ENCODE measurements around the gene APCDD1. TPM values are rescaled to one million over a fixed set of nuclear protein-coding genes. Genes with fewer than 3 reads are reported as not detected.

The APCDD1 gene
- total and polyA plus RNA-seq, 2 of the 8 experiments (the other 6 are each of a cell fraction or from before 2014, with no cell fraction given): 2.6 to 3.6 TPM

- ChIA-PET CTCF (ENCODE audit: partially characterized antibody) (no interaction called here), POLR2A (ENCODE audit: partially characterized antibody) (no interaction called here)
- no peak for TF ChIP-seq NANOG (IDR thresholded peaks at IDR 0.05; ENCODE audit: insufficient read depth, low read depth, low read length, poor library complexity, severe bottlenecking)
- TF ChIP-seq CEBPB (IDR thresholded peaks at IDR 0.05; ENCODE audit: low read depth, low read length): peak; percentile 16; the same call in 1 of the 2 replicates
- H3K9ac ChIP-seq (replicated peaks in 1 of 4; ENCODE audit: extremely low read depth in 1 of 4, low read depth in 3 of 4, low read length in 3 of 4): no peak overlapping the region
- no peak overlapping the region for H2BK12ac ChIP-seq (ENCODE audit: low read depth, low read length)
- H2BK15ac ChIP-seq (ENCODE audit: low read length): no peak overlapping the region
- H3K56ac ChIP-seq (replicated peaks; ENCODE audit: insufficient read length, low read depth, low read length): no peak overlapping the region
- no peak overlapping the region for H2AFZ ChIP-seq (ENCODE audit: low read length)
- no peaks in the 10 kb centered on the region for H3K9me3 ChIP-seq (ENCODE audit: insufficient read depth in 2 of 2, low read depth in 1 of 2, low read length in 1 of 2)
- H3K79me1 ChIP-seq (ENCODE audit: low read depth, low read length): no peaks in the 10 kb centered on the region
- DNase-seq (ENCODE audit: low read depth in 1 of 2, low spot score in 2 of 2): no peak
- no peaks in the 10 kb centered on the region for H3K36me3 ChIP-seq (ENCODE audit: control insufficient read depth in 2 of 4, insufficient read depth in 4 of 4, low read length in 3 of 4)
- no peak overlapping the region for H2BK20ac ChIP-seq (ENCODE audit: low read length)
- H3K79me2 ChIP-seq (ENCODE audit: control insufficient read depth in 1 of 2, insufficient read depth in 2 of 2, low read length in 2 of 2): no peaks in the 10 kb centered on the region
- no peak overlapping the region for H3K4me2 ChIP-seq (ENCODE audit: insufficient read depth in 1 of 2, low read depth in 2 of 2, low read length in 2 of 2)
- no peak overlapping the region for H2BK120ac ChIP-seq (replicated peaks; ENCODE audit: low read depth, low read length)
- peaks cover 5 to 15% (median 12%) of the 10 kb centered on the region in 4 experiments; a peak in 6 of 7 replicates for H3K27me3 ChIP-seq (replicated peaks in 1 of 4; ENCODE audit: control insufficient read depth in 3 of 4, extremely low read depth in 1 of 4, insufficient read depth in 3 of 4, low read length in 3 of 4)
- no peak for FAIRE-seq
- H3K4me3 ChIP-seq (ENCODE audit: extremely low read depth in 1 of 4, insufficient read depth in 2 of 4, low read depth in 3 of 4, low read length in 4 of 4): no peak overlapping the region
- H4K5ac ChIP-seq (ENCODE audit: insufficient read length, low read depth, low read length): no peak overlapping the region
- H2BK5ac ChIP-seq (ENCODE audit: low read depth, low read length): no peak overlapping the region
- H3K18ac ChIP-seq (ENCODE audit: extremely low read depth, low read length): no peak overlapping the region
- H2AK5ac ChIP-seq (ENCODE audit: low read depth, low read length): no peak overlapping the region
- no peak overlapping the region for H4K8ac ChIP-seq (ENCODE audit: extremely low read depth, insufficient read depth, low read length)
- 91% methylated on average over 4 of the region's 8 CpGs; no CpG with 5 or more reads in 1 of the 2 experiments for WGBS, 2 experiments (ENCODE audit: extremely low coverage in 1 of 2, insufficient coverage in 1 of 2, insufficient read length in 1 of 2, insufficient replicate concordance in 2 of 2, low coverage in 1 of 2, low lambda C conversion rate in 2 of 2, missing lambda C conversion rate in 1 of 2)
- no peak overlapping the region for H3K23ac ChIP-seq (ENCODE audit: insufficient read length)
- H3K14ac ChIP-seq (ENCODE audit: insufficient read length): no peak overlapping the region
- H4K91ac ChIP-seq (replicated peaks; ENCODE audit: insufficient read length, low read length): no peak overlapping the region
- no peak overlapping the region for H3K4ac ChIP-seq (replicated peaks; ENCODE audit: insufficient read length, low read depth, low read length)
- no peaks in the 10 kb centered on the region for H3K23me2 ChIP-seq (ENCODE audit: low read depth, low read length)
- peaks cover 0 to 2% of the 10 kb centered on the region in 2 experiments for H4K20me1 ChIP-seq (replicated peaks in 1 of 2; ENCODE audit: control insufficient read depth in 1 of 2, insufficient read depth in 2 of 2, low read length in 2 of 2)
- peaks cover 0 to 6% (median 2%) of the 10 kb centered on the region in 4 experiments; a peak in 5 of 7 replicates for H3K4me1 ChIP-seq (replicated peaks in 1 of 4; ENCODE audit: control insufficient read depth in 3 of 4, insufficient read depth in 4 of 4, low read length in 3 of 4)
- H3K27ac ChIP-seq (ENCODE audit: low read depth, low read length): no peak overlapping the region
Observed at GRCh38 chr18:10460414-10461018, 6.1 kb downstream of the APCDD1 start.

Data from H1 (cell line).